ENCODE data around the gene HECTD3. TPM values are rescaled to one million over a fixed set of nuclear protein-coding genes. Genes with fewer than 3 reads are reported as not detected.

HECTD3 gene
- total and polyA plus RNA-seq, 9 of the 15 experiments (the other 6 are each of a cell fraction or from before 2014, with no cell fraction given), result 6.3 to 50.8 (median 18.9) TPM

- no peak for TF ChIP-seq ZNF407 (IDR thresholded peaks at IDR 0.05; ENCODE audit: low read depth)
- no peak for TF ChIP-seq HNRNPL (IDR thresholded peaks at IDR 0.05; ENCODE audit: low read depth, low read length)
- no peak for TF ChIP-seq KDM5B (IDR thresholded peaks at IDR 0.05; ENCODE audit: insufficient replicate concordance, low read depth, low read length)
- no peak for TF ChIP-seq HINFP (tag; conservative IDR thresholded peaks at IDR 0.05; ENCODE audit: low read depth)
- TF ChIP-seq NCOA1 (IDR thresholded peaks at IDR 0.05; ENCODE audit: low read depth), result no peak
- no peak for TF ChIP-seq ILK (tag; IDR thresholded peaks at IDR 0.05; ENCODE audit: borderline replicate concordance, low read depth)
- no peak for TF ChIP-seq ETS2 (tag; IDR thresholded peaks at IDR 0.05; ENCODE audit: borderline replicate concordance, poor library complexity, severe bottlenecking)
Observed at GRCh38 chr1:44973645-44974044, 37.5 kb downstream of the HECTD3 start (continued).
